G401 (cell line): Measurements from ENCODE around the gene MYBPH. TPM values are rescaled to one million over a fixed set of nuclear protein-coding genes. Genes with fewer than 3 reads are reported as not detected.

Experiments
- DNase-seq: peaks from one replicate; pipeline ENCODE4 v3.0.0-alpha.2; 2015; ENCODE audit warnings: low spot score
- in situ Hi-C: cut with HindIII; loops from 2 replicates; pipeline ENCODE4 v1.10.0; 2016; ENCODE audit warnings: low sequenced_read_pairs, mixed read lengths
- total RNA-seq: library from RNA; depleted of rRNA; stranded (reverse); fragments of >200 nt; shearing (Covaris generic); gene quantifications from 2 replicates; pipeline ENCODE4 v1.2.3, GENCODE V29; 2014

The MYBPH gene
- total RNA-seq, 1 experiment from 2014 or later: 0.47 TPM

GRCh38 chr1:203153051-203153988 lies 22.3 kb downstream of the MYBPH start:
- in situ Hi-C loops: no loop called here
- DNase-seq: no peak

GRCh38 chr1:203152158-203153034 lies 23.2 kb downstream of the MYBPH start:
- in situ Hi-C loops: no loop called here
- DNase-seq: no peak

GRCh38 chr1:203151362-203152157 lies 24.1 kb downstream of the MYBPH start:
- DNase-seq: no peak

GRCh38 chr1:203150511-203151297 lies 24.9 kb downstream of the MYBPH start:
- in situ Hi-C loops: no loop called here
- no peak for DNase-seq

More at GRCh38 chr1:203151362-203152157, 24.1 kb downstream of the MYBPH start:
- in situ Hi-C loops: no loop called here

- in situ Hi-C loops: no loop called here
- no peak for DNase-seq
Observed at GRCh38 chr1:203149188-203149840, 26.3 kb downstream of the MYBPH start.

- in situ Hi-C loops: no loop called here
- no peak for DNase-seq
Observed at GRCh38 chr1:203148579-203148978, 27.0 kb downstream of the MYBPH start.

- in situ Hi-C loops: no loop called here
- DNase-seq: peak; percentile 57
Observed at GRCh38 chr1:203148127-203148526, 27.5 kb downstream of the MYBPH start.

- peak; percentile 53 for DNase-seq
- in situ Hi-C loops: no loop called here
Observed at GRCh38 chr1:203147376-203147775, 28.2 kb downstream of the MYBPH start.

- peak; percentile 88 for DNase-seq
- in situ Hi-C loops: no loop called here
Observed at GRCh38 chr1:203146537-203146936, 29.1 kb downstream of the MYBPH start.

- in situ Hi-C loops: no loop called here
- DNase-seq: no peak
Observed at GRCh38 chr1:203146042-203146369, 29.6 kb downstream of the MYBPH start.

GRCh38 chr1:203145321-203146041 lies 30.1 kb downstream of the MYBPH start:
- no peak for DNase-seq
- in situ Hi-C loops: no loop called here

- no peak for DNase-seq
- in situ Hi-C loops: no loop called here
Observed at GRCh38 chr1:203144661-203145060, 31.0 kb downstream of the MYBPH start.

GRCh38 chr1:203143641-203144040 lies 32.0 kb downstream of the MYBPH start:
- peak; percentile 60 for DNase-seq
- in situ Hi-C loops: no loop called here

GRCh38 chr1:203142684-203143408 lies 32.8 kb downstream of the MYBPH start:
- in situ Hi-C loops: no loop called here
- no peak for DNase-seq

GRCh38 chr1:203142124-203142523 lies 33.5 kb downstream of the MYBPH start:
- in situ Hi-C loops: no loop called here
- no peak for DNase-seq

GRCh38 chr1:203140743-203141520 lies 34.7 kb downstream of the MYBPH start:
- in situ Hi-C loops: no loop called here

More at GRCh38 chr1:203140743-203141520, 34.7 kb downstream of the MYBPH start:
- no peak for DNase-seq
